Stimulated activated CD8-positive, alpha-beta memory T cell treated with anti-CD3 and anti-CD28 coated beads, Interleukin-4, amount 100 ng/mL, for 24 hours (primary cell): ENCODE measurements around the gene SLC18A3.

Source experiments
- DNase-seq: peaks from one replicate; pipeline ENCODE4 v3.0.0-alpha.2; 2020; ENCODE audit warnings: low read depth

Gene SLC18A3

GRCh38 chr10:49611816-49612512 lies 1.9 kb downstream of the SLC18A3 start:
- no peak for DNase-seq

GRCh38 chr10:49612513-49613164 lies 2.5 kb downstream of the SLC18A3 start:
- DNase-seq: no peak

- no peak for DNase-seq
Observed at GRCh38 chr10:49613165-49613881, 3.2 kb downstream of the SLC18A3 start.

DNA sequence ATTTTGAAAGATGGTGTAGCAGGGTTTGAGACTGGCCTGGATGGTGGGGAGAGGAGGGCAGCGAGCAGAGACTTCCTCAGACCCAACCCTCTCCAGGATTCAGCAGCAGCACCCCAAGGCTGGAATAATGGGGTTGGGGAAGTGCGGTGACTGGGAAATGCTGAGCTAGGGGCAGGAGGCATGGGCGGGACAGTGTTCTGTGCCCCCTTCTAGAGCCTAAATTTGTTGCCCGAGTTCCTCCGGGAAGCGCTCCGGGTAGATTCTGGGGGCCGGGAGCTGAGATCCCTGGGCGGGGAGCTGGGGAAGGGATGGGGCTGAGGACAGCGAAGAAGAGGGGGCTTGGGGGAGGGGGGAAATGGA lies 3.8 kb downstream of the SLC18A3 start, which contains the start of gene CHAT:
CHAT (plus strand) TSS at position 156 of the 360 bp plus-strand sequence; CDS start at position 309, 153 bp downstream.
- no peak for DNase-seq

GRCh38 chr10:49614242-49615198 lies 4.4 kb downstream of the SLC18A3 start:
- no peak for DNase-seq

DNA sequence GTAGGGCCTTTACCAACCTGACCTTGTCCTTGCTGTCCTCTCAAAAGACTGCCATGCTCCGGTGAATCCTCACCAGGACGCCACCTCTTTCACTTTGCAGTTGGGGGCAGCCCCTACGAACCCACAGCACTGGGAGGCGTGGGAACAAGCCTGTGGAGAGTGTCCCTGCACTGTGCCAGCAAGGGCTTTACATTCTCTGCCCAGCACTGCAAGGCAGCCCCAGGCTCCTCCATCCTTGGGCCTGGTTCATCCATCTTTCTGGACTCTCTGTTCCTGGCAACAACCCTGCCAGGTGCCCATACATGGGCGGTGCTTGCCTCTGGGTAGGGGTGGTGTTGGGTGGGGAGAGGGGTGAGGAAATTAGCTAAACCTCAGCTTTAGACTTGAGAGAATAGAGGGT lies 5.1 kb downstream of the SLC18A3 start:
- DNase-seq: no peak

GRCh38 chr10:49615721-49616120 lies 5.6 kb downstream of the SLC18A3 start:
- DNase-seq: no peak

- no peak for DNase-seq
Observed at GRCh38 chr10:49616421-49617101, 6.5 kb downstream of the SLC18A3 start.

DNA sequence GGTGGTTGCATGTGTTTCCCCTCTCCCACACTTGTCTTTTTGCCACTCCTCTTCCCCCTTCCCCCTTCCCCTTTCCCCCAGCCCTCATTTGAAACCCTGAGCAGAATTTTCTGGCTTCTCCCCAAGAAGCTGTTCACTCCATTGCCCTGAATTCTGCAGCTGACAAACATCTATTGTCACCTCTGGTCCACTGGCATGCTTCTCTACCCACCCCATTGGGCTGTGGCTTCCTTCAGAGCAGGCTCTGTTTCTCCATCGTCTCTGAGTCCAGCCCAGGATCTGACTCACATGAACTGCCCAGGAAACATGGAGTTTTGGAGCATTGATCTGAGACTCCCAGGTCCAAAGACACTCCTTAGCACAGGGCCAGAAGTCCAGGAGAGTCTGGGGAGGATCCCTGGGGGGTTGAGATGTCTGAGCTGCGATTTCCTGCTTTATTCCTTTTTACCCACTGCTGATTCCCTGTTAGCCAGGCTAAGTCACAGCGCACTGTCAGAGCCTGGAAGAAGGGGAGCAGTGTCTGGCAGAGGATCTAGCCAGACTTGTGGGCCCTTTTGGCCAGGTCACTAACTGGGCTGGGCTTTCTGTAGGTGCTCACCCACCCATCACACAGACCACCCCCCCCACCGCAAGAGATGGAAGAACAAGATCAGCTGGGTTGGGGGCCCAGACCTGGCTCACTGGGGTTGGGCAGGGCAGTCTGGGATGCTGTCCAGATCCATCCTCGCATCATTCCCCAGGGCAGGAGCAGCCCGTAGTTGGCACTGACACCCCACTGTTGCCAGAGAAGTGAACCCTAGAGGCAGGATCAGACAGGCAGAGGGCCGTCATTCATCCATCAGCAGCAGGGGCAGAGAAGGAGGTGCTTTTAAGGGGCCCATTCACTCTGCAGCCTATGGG lies 7.3 kb downstream of the SLC18A3 start:
- no peak for DNase-seq

DNA sequence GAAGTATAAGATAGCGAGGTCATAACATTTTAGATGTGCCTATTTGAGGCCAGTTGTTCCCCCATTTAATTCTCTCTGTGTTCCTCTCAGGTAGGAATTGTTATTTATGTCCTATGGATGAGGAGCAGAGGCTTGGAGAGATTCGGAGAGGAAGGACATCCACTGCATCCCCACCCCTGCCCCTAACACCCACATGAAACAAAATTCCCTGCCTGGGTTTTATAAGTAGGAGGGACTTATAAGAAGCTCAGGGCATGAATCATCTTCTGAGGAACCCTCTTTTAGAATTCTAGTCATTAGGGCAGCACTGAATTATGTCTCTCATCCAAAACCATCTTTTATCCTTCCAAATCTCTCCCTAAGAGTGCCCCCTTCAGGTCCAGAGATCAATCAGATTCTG lies 8.7 kb downstream of the SLC18A3 start:
- DNase-seq: no peak

DNA sequence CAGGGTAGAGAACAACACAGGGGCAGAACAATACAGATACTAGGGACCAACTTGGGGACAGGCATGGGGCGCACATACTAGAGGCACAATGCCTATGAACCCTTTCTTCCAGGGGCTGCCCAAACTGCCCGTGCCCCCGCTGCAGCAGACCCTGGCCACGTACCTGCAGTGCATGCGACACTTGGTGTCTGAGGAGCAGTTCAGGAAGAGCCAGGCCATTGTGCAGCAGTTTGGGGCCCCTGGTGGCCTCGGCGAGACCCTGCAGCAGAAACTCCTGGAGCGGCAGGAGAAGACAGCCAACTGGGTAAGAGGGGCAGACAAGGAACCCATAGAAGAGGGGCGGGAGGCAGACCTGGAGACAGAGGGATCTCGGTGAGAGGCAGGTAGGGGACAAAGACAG lies 9.5 kb downstream of the SLC18A3 start:
- DNase-seq: no peak

DNA sequence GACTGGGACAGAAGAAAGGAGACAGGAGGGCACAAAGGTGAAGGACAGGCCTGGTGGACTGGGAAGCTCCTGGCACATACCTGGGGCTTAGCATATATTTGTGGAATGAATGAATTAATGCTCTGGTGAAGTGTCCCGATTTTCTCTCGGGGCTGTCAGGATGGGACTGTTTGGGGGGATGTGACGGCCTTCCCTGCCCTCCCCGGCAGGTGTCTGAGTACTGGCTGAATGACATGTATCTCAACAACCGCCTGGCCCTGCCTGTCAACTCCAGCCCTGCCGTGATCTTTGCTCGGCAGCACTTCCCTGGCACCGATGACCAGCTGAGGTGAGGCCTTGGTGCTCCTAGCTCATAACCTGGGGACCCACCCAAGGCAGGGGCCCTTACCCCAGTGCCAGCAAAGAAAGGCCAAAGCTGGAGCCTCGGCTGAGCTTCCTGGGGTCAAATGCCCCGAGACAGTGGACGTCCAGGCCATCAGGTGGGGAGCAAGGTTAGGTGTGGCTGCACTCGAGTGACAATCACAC lies 10.2 kb downstream of the SLC18A3 start:
- no peak for DNase-seq

DNA sequence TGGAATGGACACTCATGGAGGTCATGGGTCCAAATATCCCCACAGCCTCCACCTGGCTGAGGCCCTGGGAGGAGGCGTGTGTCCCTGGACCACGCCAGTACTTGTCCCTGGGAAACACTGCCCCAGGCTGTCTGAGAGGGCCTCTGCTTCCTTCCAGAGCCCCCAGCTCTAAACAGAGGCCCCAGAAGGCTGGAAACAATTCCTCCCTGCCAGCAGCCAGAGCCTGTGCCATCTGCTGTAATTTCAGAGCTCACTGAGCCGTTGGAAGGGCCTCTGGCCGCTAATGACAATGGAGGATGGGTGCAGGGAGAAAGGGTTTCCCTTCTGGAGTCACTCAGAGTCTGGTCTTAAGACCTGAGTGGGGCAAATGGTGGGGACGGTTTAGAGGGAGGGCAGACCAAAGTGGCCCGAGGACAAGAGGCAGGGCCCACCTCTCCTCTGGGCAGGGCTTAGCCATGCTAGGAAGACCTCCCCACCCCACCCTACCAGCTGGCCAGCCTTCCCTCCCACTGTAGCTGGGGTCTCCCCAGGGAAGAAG lies 10.8 kb downstream of the SLC18A3 start:
- DNase-seq: no peak

GRCh38 chr10:49621561-49621960 lies 11.5 kb downstream of the SLC18A3 start:
- no peak for DNase-seq

DNA sequence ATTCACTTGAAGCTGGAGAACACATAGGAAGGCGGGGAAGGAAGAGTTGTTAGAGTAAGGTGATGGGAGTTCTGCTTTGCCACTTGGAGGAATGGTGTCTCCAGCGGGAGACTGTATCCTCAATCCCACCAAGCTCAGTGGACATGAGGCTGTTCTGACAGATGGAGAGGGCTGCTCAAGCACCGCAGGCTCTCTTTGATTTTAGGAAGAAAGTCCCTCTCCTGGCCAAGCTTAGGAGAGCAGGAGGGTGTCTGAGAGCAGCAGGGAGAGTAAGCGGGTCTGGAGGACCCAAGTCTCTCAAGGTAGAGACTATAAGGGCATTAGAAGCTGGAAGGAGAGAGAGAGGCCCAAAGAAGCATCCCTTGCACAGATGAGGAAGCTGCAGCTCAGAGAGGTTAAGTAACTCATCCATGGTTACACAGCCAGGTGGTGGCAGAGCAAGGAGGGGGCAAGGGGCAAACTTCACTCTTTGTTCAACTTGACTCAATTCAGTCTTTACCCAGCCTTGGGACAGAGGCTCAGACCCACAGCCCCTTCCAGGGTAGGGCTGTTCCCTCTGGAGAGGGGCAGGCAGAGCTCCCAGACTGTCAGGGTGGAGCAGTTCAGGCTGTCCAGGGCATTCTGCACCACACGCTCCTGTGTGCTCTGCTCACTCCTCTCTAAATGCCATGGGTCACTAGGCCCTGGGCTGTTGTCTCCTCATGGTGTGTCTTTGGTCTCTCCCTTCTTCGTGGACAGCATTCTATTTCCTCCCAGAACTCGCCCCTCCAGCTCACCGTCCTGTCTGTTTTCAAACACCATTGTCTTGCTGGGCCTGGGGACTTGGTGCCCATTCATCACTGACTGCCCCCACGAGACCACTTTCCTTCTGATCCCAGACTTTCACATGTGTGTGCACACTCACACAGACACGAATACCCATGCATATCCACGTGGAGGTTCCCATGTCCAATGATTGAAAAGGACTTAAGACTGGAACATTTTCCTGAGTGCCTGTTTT lies 12.6 kb downstream of the SLC18A3 start:
- no peak for DNase-seq

GRCh38 chr10:49624629-49625028 lies 14.5 kb downstream of the SLC18A3 start:
- DNase-seq: no peak

GRCh38 chr10:49625411-49625810 lies 15.3 kb downstream of the SLC18A3 start:
- no peak for DNase-seq

GRCh38 chr10:49627038-49627437 lies 16.9 kb downstream of the SLC18A3 start:
- DNase-seq: no peak
